ENCODE measurements around the gene RNF223. TPM values are rescaled to one million over a fixed set of nuclear protein-coding genes. Genes with fewer than 3 reads are reported as not detected.

Gene RNF223
- polyA plus RNA-seq, 1 donor (not counting 4 experiments of a cell fraction or from before 2014, with no cell fraction given), result 0.22 TPM

GRCh38 chr1:1092149-1092855, 18.2 kb upstream of the RNF223 start:
- Histone ChIP-seq H3K4me2 (ENCODE audit: control insufficient read depth, extremely low read depth, insufficient read depth, low read depth, low read length) (no peak overlapping the region), H3K27me3 (ENCODE audit: control insufficient read depth, extremely low read depth, insufficient read depth, low read length) (no peaks in the 10 kb centered on the region), H3K9me3 (ENCODE audit: control insufficient read depth, low read depth, low read length) (no peaks in the 10 kb centered on the region), H3K79me2 (ENCODE audit: control insufficient read depth, insufficient read depth, low read length) (no peaks in the 10 kb centered on the region), H3K9me1 (ENCODE audit: control insufficient read depth, extremely low read depth, insufficient read depth, low read length) (no peaks in the 10 kb centered on the region), H3K4me3 (ENCODE audit: control insufficient read depth in 2 of 3, extremely low read depth in 1 of 3, insufficient read depth in 2 of 3, low read depth in 1 of 3, low read length in 3 of 3) (no peak overlapping the region), H2AFZ (ENCODE audit: control insufficient read depth, low read length) (no peak overlapping the region), H3K9ac (ENCODE audit: control insufficient read depth, extremely low read depth, insufficient read depth, low read length) (no peak overlapping the region), H3K36me3 (ENCODE audit: control insufficient read depth in 2 of 2, extremely low read depth in 1 of 2, insufficient read depth in 2 of 2, low read length in 2 of 2) (no peaks in the 10 kb centered on the region), H4K20me1 (ENCODE audit: control insufficient read depth, extremely low read depth, insufficient read depth, low read length) (no peaks in the 10 kb centered on the region), H3K27ac (ENCODE audit: control insufficient read depth, insufficient read depth, low read length) (no peak overlapping the region), H3K4me1 (ENCODE audit: control insufficient read depth, extremely low read depth, insufficient read depth, low read length) (no peaks in the 10 kb centered on the region)
- no peak for TF ChIP-seq CTCF (optimal IDR thresholded peaks at IDR 0.05 in 1 of 3, IDR thresholded peaks at IDR 0.05 in 1 of 3, conservative IDR thresholded peaks at IDR 0.05 in 1 of 3; ENCODE audit: extremely low read depth in 1 of 3, insufficient read depth in 2 of 3, low read length in 3 of 3)
- TF ChIP-seq EZH2 (IDR thresholded peaks at IDR 0.05; ENCODE audit: low read length), result no peak
- dilution Hi-C loops (cut with MboI; ENCODE audit: extremely low pct_ligation_motif_present, low sequenced_read_pairs), result no loop called here
- FAIRE-seq, result no peak
- DNase-seq (ENCODE audit: low read depth, low spot score), result no peak

- FAIRE-seq, result no peak
These were observed 17.4 kb upstream of the RNF223 start for GRCh38 chr1:1091344-1092148.

More at GRCh38 chr1:1091344-1092148, 17.4 kb upstream of the RNF223 start:
- H3K9me3 ChIP-seq (ENCODE audit: control insufficient read depth, low read depth, low read length), result no peaks in the 10 kb centered on the region
- H3K9me1 ChIP-seq (ENCODE audit: control insufficient read depth, extremely low read depth, insufficient read depth, low read length), result no peaks in the 10 kb centered on the region
- H2AFZ ChIP-seq (ENCODE audit: control insufficient read depth, low read length), result no peak overlapping the region
- H3K27me3 ChIP-seq (ENCODE audit: control insufficient read depth, extremely low read depth, insufficient read depth, low read length), result no peaks in the 10 kb centered on the region
- no peaks in the 10 kb centered on the region for H3K79me2 ChIP-seq (ENCODE audit: control insufficient read depth, insufficient read depth, low read length)
- no peaks in the 10 kb centered on the region for H3K36me3 ChIP-seq (ENCODE audit: control insufficient read depth in 2 of 2, extremely low read depth in 1 of 2, insufficient read depth in 2 of 2, low read length in 2 of 2)
- no peak overlapping the region for H3K4me2 ChIP-seq (ENCODE audit: control insufficient read depth, extremely low read depth, insufficient read depth, low read depth, low read length)
- no peak for DNase-seq (ENCODE audit: low read depth, low spot score)
- H3K4me1 ChIP-seq (ENCODE audit: control insufficient read depth, extremely low read depth, insufficient read depth, low read length), result no peaks in the 10 kb centered on the region
- H3K9ac ChIP-seq (ENCODE audit: control insufficient read depth, extremely low read depth, insufficient read depth, low read length), result no peak overlapping the region
- dilution Hi-C loops (cut with MboI; ENCODE audit: extremely low pct_ligation_motif_present, low sequenced_read_pairs), result no loop called here
- TF ChIP-seq CTCF (optimal IDR thresholded peaks at IDR 0.05 in 1 of 3, IDR thresholded peaks at IDR 0.05 in 1 of 3, conservative IDR thresholded peaks at IDR 0.05 in 1 of 3; ENCODE audit: extremely low read depth in 1 of 3, insufficient read depth in 2 of 3, low read length in 3 of 3), result no peak
- TF ChIP-seq EZH2 (IDR thresholded peaks at IDR 0.05; ENCODE audit: low read length), result no peak
- no peak overlapping the region for H3K4me3 ChIP-seq (ENCODE audit: control insufficient read depth in 2 of 3, extremely low read depth in 1 of 3, insufficient read depth in 2 of 3, low read depth in 1 of 3, low read length in 3 of 3)
- no peaks in the 10 kb centered on the region for H4K20me1 ChIP-seq (ENCODE audit: control insufficient read depth, extremely low read depth, insufficient read depth, low read length)
- no peak overlapping the region for H3K27ac ChIP-seq (ENCODE audit: control insufficient read depth, insufficient read depth, low read length)
